ENCODE results near the gene TFCP2L1.

The TFCP2L1 gene

DNA sequence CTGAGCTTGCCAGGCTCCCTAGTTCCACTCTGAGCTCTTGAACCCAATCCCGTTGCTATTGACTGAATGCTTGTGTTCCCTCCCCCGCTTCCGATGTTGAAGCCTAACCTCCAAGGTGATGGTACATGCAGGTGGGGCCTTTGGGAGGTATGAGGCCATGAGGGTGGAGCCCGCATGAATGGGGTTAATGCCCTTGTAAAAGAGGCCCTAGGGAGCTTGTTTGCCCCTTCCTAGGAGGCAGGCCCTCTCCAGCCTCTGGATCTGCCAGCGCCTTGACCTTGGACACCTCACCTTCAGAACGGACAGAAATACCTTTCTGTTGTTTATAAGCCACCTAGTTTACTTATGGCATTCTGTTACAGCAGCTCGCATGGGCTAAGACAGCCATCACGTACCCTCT is 71.6 kb downstream of the TFCP2L1 start:
- no peak overlapping the region for H3K27ac ChIP-seq (replicated peaks)
- H3K27me3 ChIP-seq (ENCODE audit: insufficient read depth, poor library complexity, severe bottlenecking), result no peaks in the 10 kb centered on the region
- H3K4me3 ChIP-seq (replicated peaks; ENCODE audit: insufficient read depth, low read length), result no peak overlapping the region
- DNase-seq (ENCODE audit: low read depth in 1 of 2, low spot score in 1 of 2), result no peak
- TF ChIP-seq, protein P1, sequence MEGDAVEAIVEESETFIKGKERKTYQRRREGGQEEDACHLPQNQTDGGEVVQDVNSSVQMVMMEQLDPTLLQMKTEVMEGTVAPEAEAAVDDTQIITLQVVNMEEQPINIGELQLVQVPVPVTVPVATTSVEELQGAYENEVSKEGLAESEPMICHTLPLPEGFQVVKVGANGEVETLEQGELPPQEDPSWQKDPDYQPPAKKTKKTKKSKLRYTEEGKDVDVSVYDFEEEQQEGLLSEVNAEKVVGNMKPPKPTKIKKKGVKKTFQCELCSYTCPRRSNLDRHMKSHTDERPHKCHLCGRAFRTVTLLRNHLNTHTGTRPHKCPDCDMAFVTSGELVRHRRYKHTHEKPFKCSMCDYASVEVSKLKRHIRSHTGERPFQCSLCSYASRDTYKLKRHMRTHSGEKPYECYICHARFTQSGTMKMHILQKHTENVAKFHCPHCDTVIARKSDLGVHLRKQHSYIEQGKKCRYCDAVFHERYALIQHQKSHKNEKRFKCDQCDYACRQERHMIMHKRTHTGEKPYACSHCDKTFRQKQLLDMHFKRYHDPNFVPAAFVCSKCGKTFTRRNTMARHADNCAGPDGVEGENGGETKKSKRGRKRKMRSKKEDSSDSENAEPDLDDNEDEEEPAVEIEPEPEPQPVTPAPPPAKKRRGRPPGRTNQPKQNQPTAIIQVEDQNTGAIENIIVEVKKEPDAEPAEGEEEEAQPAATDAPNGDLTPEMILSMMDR (IDR thresholded peaks at IDR 0.05; ENCODE audit: insufficient read depth, low read length), result no peak

GRCh38 chr2:121212661-121213325 is 72.2 kb downstream of the TFCP2L1 start:
- TF ChIP-seq SPI1 (IDR thresholded peaks at IDR 0.05; ENCODE audit: borderline replicate concordance, low read depth) (no peak), GABPA (IDR thresholded peaks at IDR 0.05; ENCODE audit: low read depth) (no peak), POLR2AphosphoS5 (IDR thresholded peaks at IDR 0.05; ENCODE audit: low read depth) (no peak)
- TF ChIP-seq, protein P2, sequence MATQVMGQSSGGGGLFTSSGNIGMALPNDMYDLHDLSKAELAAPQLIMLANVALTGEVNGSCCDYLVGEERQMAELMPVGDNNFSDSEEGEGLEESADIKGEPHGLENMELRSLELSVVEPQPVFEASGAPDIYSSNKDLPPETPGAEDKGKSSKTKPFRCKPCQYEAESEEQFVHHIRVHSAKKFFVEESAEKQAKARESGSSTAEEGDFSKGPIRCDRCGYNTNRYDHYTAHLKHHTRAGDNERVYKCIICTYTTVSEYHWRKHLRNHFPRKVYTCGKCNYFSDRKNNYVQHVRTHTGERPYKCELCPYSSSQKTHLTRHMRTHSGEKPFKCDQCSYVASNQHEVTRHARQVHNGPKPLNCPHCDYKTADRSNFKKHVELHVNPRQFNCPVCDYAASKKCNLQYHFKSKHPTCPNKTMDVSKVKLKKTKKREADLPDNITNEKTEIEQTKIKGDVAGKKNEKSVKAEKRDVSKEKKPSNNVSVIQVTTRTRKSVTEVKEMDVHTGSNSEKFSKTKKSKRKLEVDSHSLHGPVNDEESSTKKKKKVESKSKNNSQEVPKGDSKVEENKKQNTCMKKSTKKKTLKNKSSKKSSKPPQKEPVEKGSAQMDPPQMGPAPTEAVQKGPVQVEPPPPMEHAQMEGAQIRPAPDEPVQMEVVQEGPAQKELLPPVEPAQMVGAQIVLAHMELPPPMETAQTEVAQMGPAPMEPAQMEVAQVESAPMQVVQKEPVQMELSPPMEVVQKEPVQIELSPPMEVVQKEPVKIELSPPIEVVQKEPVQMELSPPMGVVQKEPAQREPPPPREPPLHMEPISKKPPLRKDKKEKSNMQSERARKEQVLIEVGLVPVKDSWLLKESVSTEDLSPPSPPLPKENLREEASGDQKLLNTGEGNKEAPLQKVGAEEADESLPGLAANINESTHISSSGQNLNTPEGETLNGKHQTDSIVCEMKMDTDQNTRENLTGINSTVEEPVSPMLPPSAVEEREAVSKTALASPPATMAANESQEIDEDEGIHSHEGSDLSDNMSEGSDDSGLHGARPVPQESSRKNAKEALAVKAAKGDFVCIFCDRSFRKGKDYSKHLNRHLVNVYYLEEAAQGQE (IDR thresholded peaks at IDR 0.05; ENCODE audit: insufficient replicate concordance, low read depth), result no peak
- TF ChIP-seq, protein P1 (IDR thresholded peaks at IDR 0.05; ENCODE audit: insufficient read depth, low read length), result no peak
- no peak for DNase-seq (ENCODE audit: low read depth in 1 of 2, low spot score in 1 of 2)
- no peak overlapping the region for H3K4me3 ChIP-seq (replicated peaks; ENCODE audit: insufficient read depth, low read length)
- no peaks in the 10 kb centered on the region for H3K27me3 ChIP-seq (ENCODE audit: insufficient read depth, poor library complexity, severe bottlenecking)
- no peak overlapping the region for H3K27ac ChIP-seq (replicated peaks)

- DNase-seq (ENCODE audit: low read depth in 1 of 2, low spot score in 1 of 2), result no peak
- TF ChIP-seq, protein P1 (IDR thresholded peaks at IDR 0.05; ENCODE audit: insufficient read depth, low read length), result no peak
- TF ChIP-seq POLR2AphosphoS5 (IDR thresholded peaks at IDR 0.05; ENCODE audit: low read depth) (no peak), GABPA (IDR thresholded peaks at IDR 0.05; ENCODE audit: low read depth) (no peak), SPI1 (IDR thresholded peaks at IDR 0.05; ENCODE audit: borderline replicate concordance, low read depth) (no peak)
- TF ChIP-seq, protein P2 (IDR thresholded peaks at IDR 0.05; ENCODE audit: insufficient replicate concordance, low read depth), result no peak
- Histone ChIP-seq H3K27ac (replicated peaks) (no peak overlapping the region), H3K27me3 (ENCODE audit: insufficient read depth, poor library complexity, severe bottlenecking) (no peaks in the 10 kb centered on the region), H3K4me3 (replicated peaks; ENCODE audit: insufficient read depth, low read length) (no peak overlapping the region)
These were observed 73.3 kb downstream of the TFCP2L1 start for GRCh38 chr2:121211689-121212151.

DNA sequence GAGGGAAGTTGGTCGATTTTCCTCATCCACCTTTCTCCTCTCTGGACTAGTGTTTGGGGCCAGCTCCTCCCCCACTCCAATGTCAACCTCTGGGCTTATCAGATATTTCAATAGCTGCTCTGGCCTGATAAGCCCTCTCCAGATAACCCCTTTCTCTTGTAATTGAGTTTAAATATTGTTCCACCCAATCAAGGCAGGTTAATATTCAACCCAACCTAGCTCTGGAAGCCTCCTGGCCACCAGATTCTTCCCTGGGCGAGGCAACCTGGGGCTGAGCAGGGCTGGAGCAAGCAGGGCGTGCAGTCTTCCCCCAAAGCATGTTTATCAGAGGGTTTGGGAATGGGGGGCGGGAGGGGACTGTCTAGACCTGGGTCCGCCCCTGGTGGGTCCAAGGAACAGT is 73.8 kb downstream of the TFCP2L1 start:
- H3K27ac ChIP-seq (replicated peaks), result no peak overlapping the region
- no peaks in the 10 kb centered on the region for H3K27me3 ChIP-seq (ENCODE audit: insufficient read depth, poor library complexity, severe bottlenecking)
- TF ChIP-seq, protein P1 (IDR thresholded peaks at IDR 0.05; ENCODE audit: insufficient read depth, low read length), result no peak
- TF ChIP-seq SPI1 (IDR thresholded peaks at IDR 0.05; ENCODE audit: borderline replicate concordance, low read depth) (no peak), POLR2AphosphoS5 (IDR thresholded peaks at IDR 0.05; ENCODE audit: low read depth) (no peak), GABPA (IDR thresholded peaks at IDR 0.05; ENCODE audit: low read depth) (no peak)
- TF ChIP-seq, protein P2 (IDR thresholded peaks at IDR 0.05; ENCODE audit: insufficient replicate concordance, low read depth), result no peak
- no peak overlapping the region for H3K4me3 ChIP-seq (replicated peaks; ENCODE audit: insufficient read depth, low read length)
- no peak for DNase-seq (ENCODE audit: low read depth in 1 of 2, low spot score in 1 of 2)
